ENCODE measurements around the gene PDIA4. TPM values are rescaled to one million over a fixed set of nuclear protein-coding genes. Genes with fewer than 3 reads are reported as not detected.

Gene PDIA4
- total RNA-seq, 1 donor from 2014 or later = 123 TPM

- Histone ChIP-seq H3K27ac (no peak overlapping the region), H3K36me3 (peaks cover 61% of the 10 kb centered on the region), H3K4me1 (no peaks in the 10 kb centered on the region), H3K4me3 (no peak overlapping the region), H3K27me3 (ENCODE audit: low read depth) (no peaks in the 10 kb centered on the region), H3K9me3 (no peaks in the 10 kb centered on the region)
- ATAC-seq (no peak), DNase-seq (no peak)
- intact Hi-C loops (cut with DNase I) = loop anchor here (10.0 kb wide), 2 partner anchors 62 to 92 kb away; partner anchors contain the start of gene ZNF786
- no peak for TF ChIP-seq CTCF (IDR thresholded peaks at IDR 0.05)
These were observed 25.7 kb downstream of the PDIA4 start for GRCh38 chr7:149002604-149003003.

DNA sequence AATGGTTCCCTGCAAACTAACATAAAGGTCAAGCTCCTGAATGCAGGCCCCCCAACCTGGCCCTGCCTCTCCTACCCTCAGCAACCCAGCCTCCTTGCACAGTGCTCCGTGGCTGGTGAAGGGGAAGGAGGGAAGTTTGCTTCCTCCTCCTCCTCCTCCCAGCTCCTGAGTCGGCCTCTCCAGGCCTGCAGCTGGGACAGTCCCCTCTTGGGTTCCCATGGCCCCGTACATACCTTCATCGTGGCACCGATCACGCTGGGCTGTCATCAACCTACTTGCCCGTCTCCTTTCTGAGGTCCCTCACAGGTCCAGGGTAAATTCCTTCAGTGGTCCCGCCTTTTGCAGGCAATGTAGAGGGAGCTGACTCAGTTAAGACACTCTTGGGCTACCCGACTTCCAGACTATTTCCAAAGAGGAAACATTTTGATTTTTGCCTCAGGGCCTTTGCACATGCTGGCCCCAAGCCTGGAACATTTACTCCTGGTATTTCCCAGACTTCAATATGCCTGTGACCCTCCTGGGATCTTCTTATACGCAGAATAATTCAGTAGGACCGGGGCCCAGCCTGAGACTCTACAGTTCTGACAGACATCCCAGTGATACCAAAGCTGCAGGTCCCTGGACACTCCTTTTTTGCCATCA is 26.8 kb downstream of the PDIA4 start:
- H3K4me3 ChIP-seq = no peak overlapping the region
- no peaks in the 10 kb centered on the region for H3K4me1 ChIP-seq
- DNase-seq = no peak
- peaks cover 50% of the 10 kb centered on the region for H3K36me3 ChIP-seq
- no peak overlapping the region for H3K27ac ChIP-seq
- intact Hi-C loops (cut with DNase I) = loop anchor here (10.0 kb wide), 2 partner anchors 63 to 93 kb away; partner anchors contain the start of gene ZNF786
- no peak for TF ChIP-seq CTCF (IDR thresholded peaks at IDR 0.05)
- no peaks in the 10 kb centered on the region for H3K9me3 ChIP-seq
- H3K27me3 ChIP-seq (ENCODE audit: low read depth) = no peaks in the 10 kb centered on the region
- no peak for ATAC-seq

DNA sequence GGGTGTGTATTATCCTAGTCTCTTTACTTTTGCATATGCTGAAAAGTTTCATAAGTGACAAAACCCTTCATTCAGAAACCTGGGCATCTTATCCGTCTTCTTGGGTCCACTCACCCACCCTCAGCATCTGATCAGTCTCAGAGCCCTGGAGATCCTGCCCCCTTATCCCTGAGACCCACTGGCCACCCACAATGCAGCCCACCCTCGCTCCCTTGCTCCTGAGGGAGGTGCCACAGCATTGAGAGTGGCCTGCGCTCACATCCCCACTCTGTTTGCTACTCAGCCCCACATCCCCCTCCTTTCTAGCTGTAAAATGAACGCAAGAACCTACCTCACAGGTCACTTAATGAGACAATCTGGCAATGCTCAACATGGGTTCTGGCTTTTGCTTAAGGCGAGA is 27.3 kb downstream of the PDIA4 start:
- TF ChIP-seq CTCF (IDR thresholded peaks at IDR 0.05) = no peak
- no peaks in the 10 kb centered on the region for H3K4me1 ChIP-seq
- DNase-seq = no peak

GRCh38 chr7:148999192-148999591 is 29.1 kb downstream of the PDIA4 start:
- Histone ChIP-seq H3K27me3 (ENCODE audit: low read depth) (no peaks in the 10 kb centered on the region), H3K27ac (no peak overlapping the region), H3K9me3 (no peaks in the 10 kb centered on the region), H3K4me3 (no peak overlapping the region), H3K36me3 (peaks cover 30% of the 10 kb centered on the region), H3K4me1 (no peaks in the 10 kb centered on the region)
- intact Hi-C loops (cut with DNase I) = no loop called here
- DNase-seq = no peak
- no peak for TF ChIP-seq CTCF (IDR thresholded peaks at IDR 0.05)
- no peak for ATAC-seq

More for the DNA sequence above, 27.3 kb downstream of the PDIA4 start:
- Histone ChIP-seq H3K27me3 (ENCODE audit: low read depth) (no peaks in the 10 kb centered on the region), H3K9me3 (no peaks in the 10 kb centered on the region), H3K4me3 (no peak overlapping the region), H3K36me3 (peaks cover 44% of the 10 kb centered on the region), H3K27ac (no peak overlapping the region)
- no peak for ATAC-seq
- intact Hi-C loops (cut with DNase I) = loop anchor here (10.0 kb wide), 2 partner anchors 64 to 94 kb away; partner anchors contain the start of gene ZNF786

- Histone ChIP-seq H3K27me3 (ENCODE audit: low read depth) (no peaks in the 10 kb centered on the region), H3K9me3 (no peaks in the 10 kb centered on the region), H3K27ac (no peak overlapping the region), H3K4me3 (no peak overlapping the region), H3K36me3 (peaks cover 13% of the 10 kb centered on the region), H3K4me1 (no peaks in the 10 kb centered on the region)
- DNase-seq (no peak), ATAC-seq (no peak)
- intact Hi-C loops (cut with DNase I) = no loop called here
- no peak for TF ChIP-seq CTCF (IDR thresholded peaks at IDR 0.05)
These were observed 30.8 kb downstream of the PDIA4 start for GRCh38 chr7:148997497-148997896.
